ENCODE results near the gene TASOR.

- TF ChIP-seq CTCF (conservative IDR thresholded peaks at IDR 0.05) (no peak), EZH2 (IDR thresholded peaks at IDR 0.05; ENCODE audit: low read depth) (no peak)
Measured at GRCh38 chr3:56664823-56665222, 18.2 kb downstream of the TASOR start.
